Neural progenitor cell (in vitro differentiated cells): ENCODE data around the gene SERPINA10.

Source experiments
- EZH2 ChIP-seq: fragments of 200-600 bp; sonication (generic); IDR thresholded peaks from 2 replicates; pipeline ENCODE4 v1.6.1; 2017; ENCODE audit warnings: antibody characterized with exemption, mild to moderate bottlenecking, moderate library complexity
- EZH2phosphoT487 ChIP-seq: fragments of 200-600 bp; sonication (generic); IDR thresholded peaks from 2 replicates; pipeline ENCODE4 v1.6.1; 2017; ENCODE audit warnings: antibody characterized with exemption
- TF ChIP-seq, protein P1 (sequence below): fragments of 200-600 bp; sonication (generic); IDR thresholded peaks from 2 replicates; pipeline ENCODE4 v1.5.1; 2017; ENCODE audit warnings: antibody characterized with exemption, mild to moderate bottlenecking

DNA sequence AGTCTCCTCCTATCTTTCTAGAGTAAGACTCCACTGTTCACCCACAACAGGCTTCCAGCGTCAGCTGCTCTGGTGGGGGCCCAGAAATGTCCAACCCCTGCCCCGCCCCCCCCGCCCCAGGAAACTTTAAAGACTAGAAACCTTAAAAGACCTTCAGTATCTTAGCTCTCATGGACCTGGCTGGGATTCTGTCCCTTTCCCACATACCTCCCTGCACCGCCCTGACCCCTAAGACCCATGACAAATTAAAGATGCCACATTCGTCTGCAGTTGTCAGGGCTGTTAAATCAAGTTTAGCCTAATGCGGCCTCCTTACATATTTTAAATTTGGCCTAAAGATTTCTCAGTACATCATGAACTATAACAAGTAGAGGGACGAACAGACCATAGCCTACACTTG, 10.0 kb upstream of the SERPINA10 start:
- TF ChIP-seq, protein P1, sequence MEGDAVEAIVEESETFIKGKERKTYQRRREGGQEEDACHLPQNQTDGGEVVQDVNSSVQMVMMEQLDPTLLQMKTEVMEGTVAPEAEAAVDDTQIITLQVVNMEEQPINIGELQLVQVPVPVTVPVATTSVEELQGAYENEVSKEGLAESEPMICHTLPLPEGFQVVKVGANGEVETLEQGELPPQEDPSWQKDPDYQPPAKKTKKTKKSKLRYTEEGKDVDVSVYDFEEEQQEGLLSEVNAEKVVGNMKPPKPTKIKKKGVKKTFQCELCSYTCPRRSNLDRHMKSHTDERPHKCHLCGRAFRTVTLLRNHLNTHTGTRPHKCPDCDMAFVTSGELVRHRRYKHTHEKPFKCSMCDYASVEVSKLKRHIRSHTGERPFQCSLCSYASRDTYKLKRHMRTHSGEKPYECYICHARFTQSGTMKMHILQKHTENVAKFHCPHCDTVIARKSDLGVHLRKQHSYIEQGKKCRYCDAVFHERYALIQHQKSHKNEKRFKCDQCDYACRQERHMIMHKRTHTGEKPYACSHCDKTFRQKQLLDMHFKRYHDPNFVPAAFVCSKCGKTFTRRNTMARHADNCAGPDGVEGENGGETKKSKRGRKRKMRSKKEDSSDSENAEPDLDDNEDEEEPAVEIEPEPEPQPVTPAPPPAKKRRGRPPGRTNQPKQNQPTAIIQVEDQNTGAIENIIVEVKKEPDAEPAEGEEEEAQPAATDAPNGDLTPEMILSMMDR: no peak
- TF ChIP-seq EZH2 (no peak), EZH2phosphoT487 (no peak)
